NCI-H1105 treated with DMSO at 0.1 percent for 48 hours (cell line): ENCODE results near the gene PRSS27.

Source experiments
- DNase-seq: peaks from one replicate; lab custom pipeline; 2025; lab: John Stamatoyannopoulos, UW

The PRSS27 gene

GRCh38 chr16:2720064-2720457 is at the start of gene PRSS27:
Gene PRSS27 (minus strand): TSS chr16:2720224. CDS start chr16:2720160, 64 bp downstream.
- DNase-seq = no peak

- no peak for DNase-seq
Measured at GRCh38 chr16:2769675-2770056, 49.6 kb upstream of the PRSS27 start.

GRCh38 chr16:2769100-2769529 is 49.1 kb upstream of the PRSS27 start:
- no peak for DNase-seq

- no peak for DNase-seq
Measured at GRCh38 chr16:2768403-2769089, 48.5 kb upstream of the PRSS27 start.

GRCh38 chr16:2767891-2768290 is 47.9 kb upstream of the PRSS27 start:
- no peak for DNase-seq

- DNase-seq = no peak
Measured at GRCh38 chr16:2767140-2767731, 47.2 kb upstream of the PRSS27 start.

- DNase-seq = no peak
Measured at GRCh38 chr16:2766430-2767139, 46.6 kb upstream of the PRSS27 start.

GRCh38 chr16:2765462-2766404 is 45.7 kb upstream of the PRSS27 start:
- DNase-seq = no peak

- no peak for DNase-seq
Measured at GRCh38 chr16:2764718-2765117, 44.7 kb upstream of the PRSS27 start.

- no peak for DNase-seq
Measured at GRCh38 chr16:2763173-2763572, 43.1 kb upstream of the PRSS27 start.

- DNase-seq = no peak
Measured at GRCh38 chr16:2762711-2763110, 42.7 kb upstream of the PRSS27 start.

- no peak for DNase-seq
Measured at GRCh38 chr16:2761886-2762583, 42.0 kb upstream of the PRSS27 start.

- DNase-seq = no peak
Measured at GRCh38 chr16:2761472-2761871, 41.4 kb upstream of the PRSS27 start.

GRCh38 chr16:2757344-2757743 is 37.3 kb upstream of the PRSS27 start:
- no peak for DNase-seq

GRCh38 chr16:2756288-2757015 is 36.4 kb upstream of the PRSS27 start:
- no peak for DNase-seq

- no peak for DNase-seq
Measured at GRCh38 chr16:2755158-2755557, 35.1 kb upstream of the PRSS27 start.

- DNase-seq = no peak
Measured at GRCh38 chr16:2753733-2754020, 33.7 kb upstream of the PRSS27 start.

GRCh38 chr16:2752850-2753732 is 33.1 kb upstream of the PRSS27 start:
- DNase-seq = peak; percentile 50

GRCh38 chr16:2752035-2752849 is 32.2 kb upstream of the PRSS27 start, which contains the start of gene SRRM2:
Gene SRRM2 (plus strand): TSS chr16:2752638. CDS start chr16:2756365, 3,727 bp downstream.
- DNase-seq = peak; percentile 86
